Spinal cord (tissue), 10 donors: ENCODE results near the gene SORCS1. TPM values are rescaled to one million over a fixed set of nuclear protein-coding genes. Genes with fewer than 3 reads are reported as not detected.
"Not testable (repeated sequence)": the region's sequence is repeated elsewhere in the genome, so short reads cannot be mapped to it uniquely, and the experiment has no call there.

Experiments
- DNase-seq, 6 donors: peaks; one replicate each; pipeline versions ENCODE4 v3.0.0 to v3.0.0-alpha.2; 2013 to 2015; ENCODE audit warnings: low spot score in 6 of 6, low read depth in 4 of 6
- H3K27ac ChIP-seq: one replicate; pipeline ENCODE4 v1.5.1; 2013; ENCODE audit warnings: low read depth, low read length, control low read depth
- H3K27me3 ChIP-seq: one replicate; pipeline ENCODE4 v1.6.1; 2013; ENCODE audit warnings: low read length; ENCODE audit not compliant: control insufficient read depth, insufficient read depth
- H3K36me3 ChIP-seq: one replicate; pipeline ENCODE4 v1.6.1; 2013; ENCODE audit warnings: low read length; ENCODE audit not compliant: control insufficient read depth, insufficient read depth
- H3K4me1 ChIP-seq: one replicate; pipeline ENCODE4 v1.6.1; 2013; ENCODE audit warnings: low read length; ENCODE audit not compliant: control insufficient read depth, insufficient read depth
- H3K4me3 ChIP-seq: one replicate; pipeline ENCODE4 v1.5.1; 2013; ENCODE audit warnings: low read depth, low read length, control low read depth
- H3K9me3 ChIP-seq: one replicate; pipeline ENCODE4 v1.6.1; 2013; ENCODE audit warnings: low read length; ENCODE audit not compliant: control insufficient read depth, insufficient read depth
- WGBS: methylation state at CpG from one replicate; pipeline ENCODE4 v1.1.5; 2013; ENCODE audit warnings: missing lambda C conversion rate; ENCODE audit not compliant: insufficient coverage; 5-methylcytosine and 5-hydroxymethylcytosine counted together
- polyA plus RNA-seq, 2 donors: library from polyadenylated mRNA; unstranded; fragments of 120-200 nt; gene quantifications; one replicate each; pipeline ENCODE4 v1.2.1, GENCODE V29; 2013; ENCODE audit not compliant: insufficient read length in 2 of 2
- total RNA-seq, 2 donors: library from RNA; depleted of rRNA in 1 of 2; stranded (reverse); fragments of 120-200 nt in 1 of 2; fragments of >200 nt in 1 of 2; gene quantifications; one replicate each; pipeline versions ENCODE4 v1.2.3 to v1.2.4, GENCODE V29; 2013 to 2014
- donor health status: healthy.

SORCS1 gene
- total and polyA plus RNA-seq, 4 donors = 11.4 to 38.0 (median 19.3) TPM

DNA sequence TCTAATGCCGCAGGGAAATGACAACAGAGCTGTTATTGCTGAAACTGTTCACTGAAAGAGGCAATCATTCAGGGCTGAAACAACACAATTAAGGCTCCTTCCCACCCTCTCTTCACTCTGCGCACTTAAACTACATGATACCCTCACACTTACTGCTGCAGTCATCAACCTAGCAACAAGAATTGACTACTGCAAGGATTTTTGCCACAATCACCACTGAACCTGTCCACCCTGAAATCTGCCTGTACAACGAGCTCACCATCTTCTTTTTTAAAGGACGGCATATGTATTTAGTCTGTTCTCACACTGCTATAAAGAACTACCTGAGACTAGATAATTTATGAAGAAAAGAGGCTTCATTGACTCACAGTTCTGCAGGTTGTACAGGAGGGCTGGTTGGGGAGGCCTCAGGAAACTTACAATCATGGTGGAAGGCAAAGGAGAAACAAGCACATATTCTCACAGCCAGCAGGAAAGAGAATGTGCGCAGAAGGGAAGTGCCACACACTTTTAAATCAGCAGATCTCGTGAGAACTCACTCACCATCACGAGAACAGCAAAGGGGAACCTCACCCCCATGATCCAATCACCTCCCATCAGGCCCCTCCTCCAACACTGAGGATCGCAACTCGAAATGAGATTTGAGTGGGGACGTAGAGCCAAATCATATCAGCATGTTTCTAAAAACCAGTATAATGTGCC, 131.7 kb downstream of the SORCS1 start:
- Histone ChIP-seq H3K4me1 (no peaks in the 10 kb centered on the region), H3K36me3 (no peaks in the 10 kb centered on the region), H3K27me3 (no peaks in the 10 kb centered on the region), H3K27ac (no peak overlapping the region), H3K9me3 (no peaks in the 10 kb centered on the region), H3K4me3 (no peak overlapping the region)
- DNase-seq = peak in 1 of 6 donors; percentile 47
- WGBS = 67% methylated on average over 3 of the region's 10 CpGs

DNA sequence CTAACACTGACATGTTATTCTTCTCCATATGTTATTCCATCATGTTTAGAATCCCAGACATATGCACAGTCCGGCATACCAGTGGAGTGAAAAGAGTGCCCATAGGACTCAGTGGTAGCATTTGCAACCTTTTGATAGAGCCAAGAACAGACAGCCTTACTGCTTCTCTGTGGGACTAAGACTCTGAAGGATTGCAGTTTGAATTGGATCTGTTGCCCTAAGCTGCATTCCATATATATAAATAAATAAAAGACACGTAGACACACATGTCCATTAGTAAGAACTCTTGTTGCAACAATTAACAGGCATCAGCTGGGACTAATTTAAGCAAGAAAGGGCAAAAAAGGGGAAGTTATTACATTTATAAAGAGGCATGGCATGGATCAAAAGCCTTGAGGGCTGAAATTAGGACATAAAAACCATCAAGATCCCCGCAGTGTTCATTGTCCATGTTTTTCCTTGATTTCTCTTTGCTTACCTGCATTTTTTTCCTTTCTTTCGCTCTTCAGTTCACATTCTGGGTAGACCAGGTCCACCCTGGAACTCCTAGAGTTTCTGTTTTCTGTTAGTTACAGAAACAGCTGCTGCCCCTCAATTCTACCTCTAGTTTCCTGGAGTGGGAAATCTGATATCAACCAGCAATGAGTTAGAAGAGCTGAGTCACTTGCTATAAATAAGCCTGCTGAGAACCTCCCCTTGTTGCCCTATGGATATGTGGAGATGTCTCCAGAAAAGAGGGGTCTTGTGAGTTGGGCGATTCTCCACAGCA, 132.4 kb downstream of the SORCS1 start:
- peak in 1 of 6 donors; percentile 50 for DNase-seq
- Histone ChIP-seq H3K4me1 (no peaks in the 10 kb centered on the region), H3K9me3 (no peaks in the 10 kb centered on the region), H3K27me3 (no peaks in the 10 kb centered on the region), H3K36me3 (no peaks in the 10 kb centered on the region), H3K27ac (no peak overlapping the region), H3K4me3 (no peak overlapping the region)
- 61% methylated on average over 3 of the region's 5 CpGs for WGBS

DNA sequence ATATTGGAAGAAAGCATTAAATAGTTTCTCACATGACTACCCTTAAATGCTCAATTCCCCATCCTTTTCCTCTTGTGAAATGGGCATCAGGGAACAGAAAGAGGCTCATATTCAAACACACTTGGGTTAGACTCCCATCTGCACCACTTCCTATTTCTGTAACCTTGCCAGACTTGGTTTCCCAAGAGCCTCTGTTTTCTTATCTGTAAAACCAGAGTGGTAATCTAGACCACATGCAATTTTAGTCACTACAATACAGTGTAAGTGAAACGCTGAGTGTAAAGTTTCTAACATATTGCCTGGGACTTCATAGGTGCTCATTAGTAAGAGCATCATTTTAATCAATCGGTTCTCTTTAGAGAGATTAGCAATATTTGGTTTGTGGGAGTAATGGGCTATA, 136.3 kb downstream of the SORCS1 start:
- WGBS = no CpG with 5 or more reads among the region's 2 CpGs
- Histone ChIP-seq H3K4me1 (no peaks in the 10 kb centered on the region), H3K36me3 (no peaks in the 10 kb centered on the region), H3K4me3 (no peak overlapping the region), H3K9me3 (no peaks in the 10 kb centered on the region), H3K27me3 (no peaks in the 10 kb centered on the region), H3K27ac (no peak overlapping the region)
- peak in 1 of 6 donors; percentile 51 for DNase-seq

DNA sequence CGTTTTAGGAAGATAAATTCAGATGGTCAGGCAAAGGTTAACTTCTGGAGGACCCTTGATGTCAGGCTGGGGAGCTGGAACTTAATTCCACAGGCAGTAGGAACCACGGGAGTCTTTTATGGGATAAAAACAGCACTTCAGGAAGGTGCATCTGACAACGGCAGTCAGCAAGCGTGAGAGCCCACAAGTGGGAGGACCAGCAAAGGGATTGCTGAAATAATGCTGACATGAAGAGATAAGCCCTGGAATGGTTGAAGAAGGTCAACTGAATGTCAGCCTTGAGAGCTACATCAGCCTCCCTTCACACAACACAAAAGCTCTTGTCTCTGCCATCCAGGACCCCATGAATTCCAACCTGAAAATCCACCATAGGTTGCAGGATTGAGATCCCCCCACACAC, 138.8 kb downstream of the SORCS1 start:
- Histone ChIP-seq H3K27ac (no peak overlapping the region), H3K4me1 (no peaks in the 10 kb centered on the region), H3K4me3 (no peak overlapping the region), H3K27me3 (no peaks in the 10 kb centered on the region), H3K36me3 (no peaks in the 10 kb centered on the region), H3K9me3 (no peaks in the 10 kb centered on the region)
- 39% methylated on average over 4 of the region's 4 CpGs for WGBS
- DNase-seq = no peak

DNA sequence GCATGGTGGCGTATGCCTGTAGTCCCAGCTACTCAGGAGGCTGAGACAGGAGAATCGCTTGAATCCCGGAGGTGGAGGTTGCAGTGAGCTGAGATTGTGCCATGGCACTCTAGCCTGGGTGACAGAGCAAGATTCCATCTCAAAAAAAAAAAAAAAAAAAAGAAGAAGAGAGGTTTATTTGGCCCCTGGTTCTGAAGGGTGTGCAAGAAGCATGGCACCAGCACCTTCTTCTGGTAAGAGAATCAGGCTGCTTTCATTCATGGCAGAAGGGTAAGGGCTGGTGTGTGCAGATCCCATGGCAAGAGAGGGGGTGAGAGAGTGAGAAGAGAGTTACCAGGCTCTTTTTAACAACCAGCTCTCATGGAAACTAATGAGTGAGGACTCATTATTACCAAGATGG, 140.5 kb downstream of the SORCS1 start:
- not testable (repeated sequence) for H3K4me3 ChIP-seq, H3K9me3 ChIP-seq, H3K4me1 ChIP-seq, H3K27ac ChIP-seq, H3K36me3 ChIP-seq, H3K27me3 ChIP-seq, DNase-seq
- 100% methylated on average over 1 of the region's 3 CpGs for WGBS

DNA sequence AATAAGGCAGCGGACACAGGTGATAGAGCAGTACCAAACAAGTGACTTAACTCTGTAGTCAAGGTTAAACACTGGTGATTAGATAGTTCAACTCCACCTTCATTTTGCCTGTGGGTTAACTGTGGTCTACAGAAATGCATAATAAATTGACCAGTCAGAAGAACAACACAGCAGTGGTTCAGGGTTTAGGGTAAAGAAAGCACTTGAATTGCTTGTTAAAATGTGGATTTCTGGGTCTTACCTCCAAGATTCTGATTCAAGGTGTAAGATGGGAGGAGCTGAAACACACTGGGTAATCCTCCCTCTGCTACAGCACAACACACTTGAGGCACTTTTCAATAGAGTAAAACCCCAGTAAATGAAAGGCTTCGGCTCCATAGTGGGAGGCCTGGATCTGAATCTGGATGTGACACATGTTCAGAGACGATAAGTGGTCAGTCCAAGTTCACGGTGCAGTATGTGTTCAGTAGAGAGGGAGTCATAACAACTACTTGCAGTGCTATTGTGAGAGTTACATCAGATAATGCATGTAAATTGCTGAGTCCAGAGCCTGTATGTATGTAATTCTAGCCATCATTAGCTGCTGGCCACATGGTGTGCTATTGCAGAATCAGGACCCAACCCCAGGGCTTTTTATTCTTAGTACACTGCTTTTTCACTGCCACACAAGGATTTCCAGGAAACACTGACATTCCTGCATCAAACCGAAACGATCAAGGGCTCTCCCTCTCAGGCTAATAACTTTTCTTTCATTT, 141.7 kb downstream of the SORCS1 start:
- DNase-seq = peak in 1 of 6 donors; percentile 39
- no peaks in the 10 kb centered on the region for H3K36me3 ChIP-seq
- H3K27ac ChIP-seq = no peak overlapping the region
- H3K27me3 ChIP-seq = no peaks in the 10 kb centered on the region
- H3K4me3 ChIP-seq = no peak overlapping the region
- WGBS = 56% methylated on average over 5 of the region's 6 CpGs
- no peaks in the 10 kb centered on the region for H3K9me3 ChIP-seq
- no peaks in the 10 kb centered on the region for H3K4me1 ChIP-seq

DNA sequence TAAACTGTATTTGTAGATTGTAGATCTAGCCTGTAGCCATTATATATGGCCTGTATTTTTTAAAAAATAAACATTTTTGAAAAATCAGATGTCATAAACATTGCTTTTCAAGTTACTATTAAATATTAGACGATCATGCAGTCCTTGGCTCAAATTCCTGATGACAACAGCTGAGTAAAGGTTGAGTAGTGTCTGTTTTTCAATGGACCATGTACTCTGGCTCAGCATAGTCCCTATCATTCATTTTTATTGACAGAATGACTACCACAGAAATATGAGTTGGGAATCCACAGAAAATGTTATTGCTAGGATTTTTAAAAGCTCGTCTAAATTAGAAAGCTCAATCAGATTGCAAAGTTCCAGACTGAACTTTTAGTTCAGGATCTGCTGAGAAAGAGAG, 145.4 kb downstream of the SORCS1 start:
- WGBS = 100% methylated on average over 1 of the region's 2 CpGs
- no peaks in the 10 kb centered on the region for H3K27me3 ChIP-seq
- DNase-seq = no peak

DNA sequence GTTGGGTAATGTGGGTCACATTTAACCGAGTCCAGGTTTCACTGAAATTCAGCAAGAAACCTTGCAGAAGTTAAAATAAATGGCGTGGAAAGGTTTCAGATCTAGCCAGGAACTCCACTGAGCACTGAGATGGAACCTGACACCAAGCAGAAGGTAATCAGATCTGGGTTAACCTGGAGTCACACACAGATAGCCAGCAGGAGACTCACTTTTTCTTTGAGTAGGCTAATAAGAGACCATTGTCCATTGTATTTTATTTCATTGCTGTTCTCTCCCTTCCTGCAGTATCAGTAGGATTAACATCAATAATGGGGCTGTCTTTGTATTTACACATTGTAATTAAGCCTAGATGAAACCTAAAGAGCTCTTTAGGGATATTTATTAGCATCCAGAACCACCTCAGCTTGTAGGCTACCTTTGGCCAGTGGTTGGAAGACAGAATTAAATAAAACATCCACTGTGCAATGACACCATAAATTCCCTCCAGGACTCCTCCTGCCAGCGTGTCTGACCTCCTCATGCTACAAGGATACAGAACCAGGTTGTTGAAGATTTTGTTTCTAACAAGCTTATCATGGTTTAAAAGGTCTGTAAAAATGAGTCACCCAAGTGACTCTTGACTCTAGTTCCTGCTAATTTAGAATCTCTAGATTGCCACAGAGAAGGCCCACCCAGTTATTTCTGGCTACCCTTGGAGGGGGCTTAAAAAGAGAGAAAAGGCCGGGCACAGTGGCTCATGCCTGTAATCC, 151.1 kb downstream of the SORCS1 start:
- Histone ChIP-seq H3K27ac (no peak overlapping the region), H3K9me3 (peaks cover 3% of the 10 kb centered on the region), H3K27me3 (no peaks in the 10 kb centered on the region), H3K36me3 (no peaks in the 10 kb centered on the region), H3K4me1 (no peaks in the 10 kb centered on the region), H3K4me3 (no peak overlapping the region)
- no peak for DNase-seq
- 67% methylated on average over 3 of the region's 4 CpGs for WGBS

More for the DNA sequence above, 145.4 kb downstream of the SORCS1 start:
- Histone ChIP-seq H3K27ac (no peak overlapping the region), H3K9me3 (peaks cover 3% of the 10 kb centered on the region), H3K4me1 (no peaks in the 10 kb centered on the region), H3K36me3 (no peaks in the 10 kb centered on the region), H3K4me3 (no peak overlapping the region)

DNA sequence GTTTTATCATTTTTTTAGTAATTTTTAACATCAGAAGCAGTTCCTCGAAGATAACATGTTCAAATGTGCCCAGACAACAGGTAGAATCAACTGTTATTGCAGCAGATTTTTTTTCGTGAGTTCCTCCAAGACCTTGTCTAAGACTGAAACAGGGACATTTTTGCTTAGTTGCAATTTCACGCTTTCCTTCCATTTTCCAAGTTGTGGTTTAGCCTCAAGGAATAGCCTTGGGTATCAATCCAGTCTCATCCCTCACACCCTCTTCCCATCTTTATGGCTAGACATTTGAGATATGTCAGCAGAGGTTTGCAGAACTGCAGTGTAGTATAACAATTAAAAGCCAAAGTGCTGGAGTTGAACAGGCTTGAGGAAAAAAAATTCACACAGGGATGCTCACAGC, 152.5 kb downstream of the SORCS1 start:
- DNase-seq = no peak
- Histone ChIP-seq H3K27me3 (no peaks in the 10 kb centered on the region), H3K27ac (no peak overlapping the region), H3K4me3 (no peak overlapping the region), H3K4me1 (no peaks in the 10 kb centered on the region), H3K9me3 (peaks cover 3% of the 10 kb centered on the region), H3K36me3 (no peaks in the 10 kb centered on the region)
- 94% methylated on average over 2 of the region's 3 CpGs for WGBS
